ENCODE measurements around the gene MPRIP.
"Not testable (repeated sequence)": the region's sequence is repeated elsewhere in the genome, so short reads cannot be mapped to it uniquely, and the experiment has no call there.

MPRIP gene

GRCh38 chr17:17155568-17155967 is 113.3 kb downstream of the MPRIP start:
- no peak for TF ChIP-seq CTCF (IDR thresholded peaks at IDR 0.05; ENCODE audit: extremely low read depth, insufficient read depth, missing control alignments)
- DNase-seq (ENCODE audit: low spot score) = no peak
- in situ Hi-C loops (cut with MboI; ENCODE audit: low pct_unique_long_range_greater_than_20kb, low sequenced_read_pairs, unreplicated experiment) = no loop called here

- no peak for DNase-seq (ENCODE audit: low spot score)
- in situ Hi-C loops (cut with MboI; ENCODE audit: low pct_unique_long_range_greater_than_20kb, low sequenced_read_pairs, unreplicated experiment) = no loop called here
- TF ChIP-seq CTCF (IDR thresholded peaks at IDR 0.05; ENCODE audit: extremely low read depth, insufficient read depth, missing control alignments) = no peak
Observed at GRCh38 chr17:17156107-17156506, 113.8 kb downstream of the MPRIP start.

- in situ Hi-C loops (cut with MboI; ENCODE audit: low pct_unique_long_range_greater_than_20kb, low sequenced_read_pairs, unreplicated experiment) = no loop called here
- TF ChIP-seq CTCF (IDR thresholded peaks at IDR 0.05; ENCODE audit: extremely low read depth, insufficient read depth, missing control alignments) = no peak
- no peak for DNase-seq (ENCODE audit: low spot score)
Observed at GRCh38 chr17:17156511-17156910, 114.3 kb downstream of the MPRIP start.

- DNase-seq (ENCODE audit: low spot score) = no peak
- TF ChIP-seq CTCF (IDR thresholded peaks at IDR 0.05; ENCODE audit: extremely low read depth, insufficient read depth, missing control alignments) = no peak
- in situ Hi-C loops (cut with MboI; ENCODE audit: low pct_unique_long_range_greater_than_20kb, low sequenced_read_pairs, unreplicated experiment) = no loop called here
Observed at GRCh38 chr17:17157041-17157440, 114.8 kb downstream of the MPRIP start.

- in situ Hi-C loops (cut with MboI; ENCODE audit: low pct_unique_long_range_greater_than_20kb, low sequenced_read_pairs, unreplicated experiment) = not testable (repeated sequence)
Observed at GRCh38 chr17:17158506-17158905, 116.2 kb downstream of the MPRIP start.

GRCh38 chr17:17159571-17159970 is 117.3 kb downstream of the MPRIP start:
- no peak for DNase-seq (ENCODE audit: low spot score)
- in situ Hi-C loops (cut with MboI; ENCODE audit: low pct_unique_long_range_greater_than_20kb, low sequenced_read_pairs, unreplicated experiment) = no loop called here
- no peak for TF ChIP-seq CTCF (IDR thresholded peaks at IDR 0.05; ENCODE audit: extremely low read depth, insufficient read depth, missing control alignments)

More at GRCh38 chr17:17158506-17158905, 116.2 kb downstream of the MPRIP start:
- DNase-seq (ENCODE audit: low spot score) = not testable (repeated sequence)

GRCh38 chr17:17161121-17161520 is 118.9 kb downstream of the MPRIP start:
- no peak for DNase-seq (ENCODE audit: low spot score)
- in situ Hi-C loops (cut with MboI; ENCODE audit: low pct_unique_long_range_greater_than_20kb, low sequenced_read_pairs, unreplicated experiment) = no loop called here
- TF ChIP-seq CTCF (IDR thresholded peaks at IDR 0.05; ENCODE audit: extremely low read depth, insufficient read depth, missing control alignments) = no peak
